ENCODE results near the gene CAPRIN1. TPM values are rescaled to one million over a fixed set of nuclear protein-coding genes. Genes with fewer than 3 reads are reported as not detected.

CAPRIN1 gene
- total and polyA plus RNA-seq, 2 donors (not counting 3 experiments of a cell fraction or from before 2014, with no cell fraction given), result 138 to 279 TPM

DNA sequence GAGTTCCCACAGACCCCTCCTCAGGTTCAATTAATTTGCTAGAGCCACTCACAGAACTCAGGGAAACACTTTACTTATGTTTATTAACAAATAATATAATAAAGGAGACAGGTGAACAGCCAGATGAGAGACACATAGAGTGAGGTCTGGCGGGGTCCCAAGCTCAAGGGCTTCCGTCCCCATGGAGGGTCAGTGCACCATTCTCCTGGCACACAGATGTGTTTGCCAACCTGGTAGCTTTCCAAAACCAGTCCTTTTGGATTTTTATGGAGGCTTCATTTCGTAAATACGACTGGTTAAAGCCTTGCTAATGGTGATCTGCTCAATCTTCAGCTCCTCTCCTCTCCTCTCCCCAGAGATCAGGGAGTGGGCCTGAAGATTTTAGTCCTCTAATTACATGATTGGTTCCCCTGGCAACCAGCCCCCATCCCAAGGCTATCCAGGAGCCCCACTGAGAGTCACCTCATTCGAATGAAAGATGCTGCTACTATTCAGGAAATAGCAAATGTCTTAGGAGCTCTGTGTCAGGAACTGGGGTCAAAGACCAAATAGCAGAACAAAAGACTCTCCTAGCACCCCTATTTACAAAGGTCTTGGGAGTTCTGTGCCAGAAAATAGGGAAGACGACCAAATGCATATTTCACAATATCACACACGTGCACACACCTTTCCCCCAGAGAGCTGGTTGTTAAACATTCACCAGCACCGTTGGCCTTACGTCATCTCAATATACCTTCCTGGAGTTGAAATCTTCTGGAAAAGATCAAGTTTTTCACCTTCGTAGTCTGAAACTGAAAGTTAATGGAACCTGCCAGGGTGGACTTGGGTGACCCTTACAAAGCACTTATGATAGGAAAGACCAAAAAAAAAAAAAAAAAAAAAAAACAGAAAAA lies 23.8 kb upstream of the CAPRIN1 start:
- no peak overlapping the region for H3K4me2 ChIP-seq (ENCODE audit: insufficient read depth, low read length)
- H3K9me3 ChIP-seq (replicated peaks; ENCODE audit: control insufficient read depth, insufficient read depth, low read length), result no peaks in the 10 kb centered on the region
- H3K79me2 ChIP-seq (ENCODE audit: control insufficient read depth, insufficient read depth, low read length), result no peaks in the 10 kb centered on the region
- no peak overlapping the region for H2AFZ ChIP-seq (ENCODE audit: low read depth, low read length)
- ChIA-PET CTCF (interaction anchor here (1.0 to 2.0 kb wide), 2 partner anchors 9 to 26 kb away, joined by 3 to 7 read pairs; no protein-coding TSS in a partner anchor), POLR2A (no interaction called here)
- FAIRE-seq (no peak), DNase-seq (ENCODE audit: low read depth, low spot score) (no peak)
- H3K4me3 ChIP-seq (replicated peaks in 1 of 3; ENCODE audit: insufficient read depth in 1 of 3, low read depth in 1 of 3, low read length in 3 of 3), result no peak overlapping the region
- no peaks in the 10 kb centered on the region for H3K36me3 ChIP-seq (ENCODE audit: control insufficient read depth in 2 of 2, extremely low read depth in 1 of 2, insufficient read depth in 2 of 2, low read length in 2 of 2)
- dilution Hi-C loops (cut with MboI; ENCODE audit: extremely low pct_ligation_motif_present, low sequenced_read_pairs) (no loop called here), intact Hi-C loops (cut with micrococcal nuclease) (no loop called here)
- no peak overlapping the region for H3K27ac ChIP-seq (ENCODE audit: insufficient read depth, low read depth, low read length)
- no peaks in the 10 kb centered on the region for H3K9me1 ChIP-seq (replicated peaks; ENCODE audit: control insufficient read depth, extremely low read depth, insufficient read depth, low read length)
- H4K20me1 ChIP-seq (replicated peaks; ENCODE audit: control insufficient read depth, extremely low read depth, insufficient read depth, low read length), result no peaks in the 10 kb centered on the region
- H3K9ac ChIP-seq (replicated peaks; ENCODE audit: extremely low read depth, insufficient read depth, low read length), result no peak overlapping the region
- H3K27me3 ChIP-seq (ENCODE audit: control insufficient read depth in 2 of 2, insufficient read depth in 2 of 2, low read length in 2 of 2), result peaks cover 2 to 5% of the 10 kb centered on the region in 2 experiments
- H3K4me1 ChIP-seq (ENCODE audit: control insufficient read depth, extremely low read depth, insufficient read depth, low read length), result no peaks in the 10 kb centered on the region
- TF ChIP-seq EZH2 (IDR thresholded peaks at IDR 0.05; ENCODE audit: borderline replicate concordance, low read depth, low read length, severe bottlenecking) (no peak), JUN (IDR thresholded peaks at IDR 0.05; ENCODE audit: borderline replicate concordance, insufficient read depth, insufficient read length, low read depth) (no peak), MYC (IDR thresholded peaks at IDR 0.05; ENCODE audit: low read depth, low read length) (no peak), FOS (IDR thresholded peaks at IDR 0.05; ENCODE audit: borderline replicate concordance, insufficient read depth, low read length) (no peak), POLR2A (IDR thresholded peaks at IDR 0.05; ENCODE audit: low read depth, low read length) (no peak), GATA2 (IDR thresholded peaks at IDR 0.05; ENCODE audit: insufficient read depth, insufficient read length, low read depth, low read length) (no peak), POLR2AphosphoS5 (IDR thresholded peaks at IDR 0.05; ENCODE audit: insufficient read depth, low read depth, low read length) (no peak)
- TF ChIP-seq, protein P1, sequence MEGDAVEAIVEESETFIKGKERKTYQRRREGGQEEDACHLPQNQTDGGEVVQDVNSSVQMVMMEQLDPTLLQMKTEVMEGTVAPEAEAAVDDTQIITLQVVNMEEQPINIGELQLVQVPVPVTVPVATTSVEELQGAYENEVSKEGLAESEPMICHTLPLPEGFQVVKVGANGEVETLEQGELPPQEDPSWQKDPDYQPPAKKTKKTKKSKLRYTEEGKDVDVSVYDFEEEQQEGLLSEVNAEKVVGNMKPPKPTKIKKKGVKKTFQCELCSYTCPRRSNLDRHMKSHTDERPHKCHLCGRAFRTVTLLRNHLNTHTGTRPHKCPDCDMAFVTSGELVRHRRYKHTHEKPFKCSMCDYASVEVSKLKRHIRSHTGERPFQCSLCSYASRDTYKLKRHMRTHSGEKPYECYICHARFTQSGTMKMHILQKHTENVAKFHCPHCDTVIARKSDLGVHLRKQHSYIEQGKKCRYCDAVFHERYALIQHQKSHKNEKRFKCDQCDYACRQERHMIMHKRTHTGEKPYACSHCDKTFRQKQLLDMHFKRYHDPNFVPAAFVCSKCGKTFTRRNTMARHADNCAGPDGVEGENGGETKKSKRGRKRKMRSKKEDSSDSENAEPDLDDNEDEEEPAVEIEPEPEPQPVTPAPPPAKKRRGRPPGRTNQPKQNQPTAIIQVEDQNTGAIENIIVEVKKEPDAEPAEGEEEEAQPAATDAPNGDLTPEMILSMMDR (IDR thresholded peaks at IDR 0.05; ENCODE audit: extremely low read depth in 1 of 2, insufficient read depth in 1 of 2, low read depth in 1 of 2, low read length in 2 of 2), result no peak
- TF ChIP-seq, protein P2, sequence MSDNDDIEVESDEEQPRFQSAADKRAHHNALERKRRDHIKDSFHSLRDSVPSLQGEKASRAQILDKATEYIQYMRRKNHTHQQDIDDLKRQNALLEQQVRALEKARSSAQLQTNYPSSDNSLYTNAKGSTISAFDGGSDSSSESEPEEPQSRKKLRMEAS (IDR thresholded peaks at IDR 0.05; ENCODE audit: insufficient read depth, insufficient read length), result no peak
- no TSS peak for BruUV-seq (replicated peaks)
